ENCODE results near the gene WNT5B.

Gene WNT5B

GRCh38 chr12:1630827-1631591, 2.0 kb downstream of the WNT5B start:
- no peak for DNase-seq

- DNase-seq: no peak
Measured at GRCh38 chr12:1632702-1633101, 3.7 kb downstream of the WNT5B start.

- DNase-seq: no peak
Measured at GRCh38 chr12:1633459-1633858, 4.4 kb downstream of the WNT5B start.

GRCh38 chr12:1634149-1634548, 5.1 kb downstream of the WNT5B start:
- no peak for DNase-seq

GRCh38 chr12:1634590-1635191, 5.7 kb downstream of the WNT5B start:
- DNase-seq: peak; percentile 68

GRCh38 chr12:1635301-1636095, 6.5 kb downstream of the WNT5B start:
- DNase-seq: no peak

GRCh38 chr12:1638203-1638602, 9.2 kb downstream of the WNT5B start:
- no peak for DNase-seq

GRCh38 chr12:1639538-1639937, 10.5 kb downstream of the WNT5B start:
- no peak for DNase-seq

- DNase-seq: no peak
Measured at GRCh38 chr12:1640328-1641234, 11.6 kb downstream of the WNT5B start.

GRCh38 chr12:1642513-1642912, 13.5 kb downstream of the WNT5B start:
- no peak for DNase-seq

GRCh38 chr12:1643043-1643442, 14.0 kb downstream of the WNT5B start:
- no peak for DNase-seq

GRCh38 chr12:1643905-1644533, 15.0 kb downstream of the WNT5B start:
- DNase-seq: no peak

- DNase-seq: no peak
Measured at GRCh38 chr12:1644534-1645438, 15.8 kb downstream of the WNT5B start.

GRCh38 chr12:1645819-1646218, 16.8 kb downstream of the WNT5B start:
- DNase-seq: no peak

- DNase-seq: no peak
Measured at GRCh38 chr12:1646569-1647284, 17.7 kb downstream of the WNT5B start.

GRCh38 chr12:1647285-1647669, 18.2 kb downstream of the WNT5B start:
- no peak for DNase-seq

GRCh38 chr12:1650260-1650977, 21.4 kb downstream of the WNT5B start:
- no peak for DNase-seq

GRCh38 chr12:1650978-1651361, 21.9 kb downstream of the WNT5B start:
- DNase-seq: no peak

- DNase-seq: no peak
Measured at GRCh38 chr12:1651946-1652345, 22.9 kb downstream of the WNT5B start.

- DNase-seq: no peak
Measured at GRCh38 chr12:1655225-1655788, 26.3 kb downstream of the WNT5B start.
